K562 (cell line): ENCODE data around the gene B9D2. TPM values are rescaled to one million over a fixed set of nuclear protein-coding genes. Genes with fewer than 3 reads are reported as not detected.

Source experiments
- ARID3B ChIP-seq: fragments of 250-450 bp; sonication (Bioruptor Pico); IDR thresholded peaks from 2 replicates; pipeline ENCODE4 v1.4.0; 2020; ENCODE audit warnings: borderline replicate concordance
- EGR1 ChIP-seq: fragments of 450-650 bp; conservative IDR thresholded peaks from 2 replicates; pipeline ENCODE4 v1.6.1; 2017; ENCODE audit warnings: mild to moderate bottlenecking
- EP300 ChIP-seq: IDR thresholded peaks from 2 replicates; pipeline ENCODE4 v1.6.1; 2012; ENCODE audit warnings: low read length, improper control_type of control experiment
- FOXJ2 ChIP-seq: fragments of 200-800 bp; sonication (Bioruptor generic); IDR thresholded peaks from 2 replicates; pipeline ENCODE4 v1.6.1; 2016; ENCODE audit warnings: missing genetic modification characterization, missing compliant biosample characterization
- GATAD2B ChIP-seq: fragments of 450-650 bp; IDR thresholded peaks from 2 replicates; pipeline ENCODE4 v1.6.1; 2017; ENCODE audit warnings: mild to moderate bottlenecking, borderline replicate concordance
- LEF1 ChIP-seq: fragments of 450-650 bp; IDR thresholded peaks from 2 replicates; pipeline ENCODE4 v1.6.1; 2016; ENCODE audit warnings: mild to moderate bottlenecking
- MTA2 ChIP-seq: fragments of 450-650 bp; IDR thresholded peaks from 2 replicates; pipeline ENCODE4 v1.6.1; 2016; ENCODE audit warnings: low read depth
- POLR2B ChIP-seq: fragments of 450-650 bp; IDR thresholded peaks from 2 replicates; pipeline ENCODE4 v1.6.1; 2018; ENCODE audit warnings: low read depth; ENCODE audit not compliant: partially characterized antibody
- POLR3A ChIP-seq: IDR thresholded peaks from 2 replicates; pipeline ENCODE4 v1.6.1; 2011; ENCODE audit warnings: borderline replicate concordance, mild to moderate bottlenecking, moderate library complexity; ENCODE audit not compliant: insufficient read length, insufficient read depth; ENCODE audit errors: extremely low read depth
- PURB ChIP-seq: sonication (generic); formaldehyde crosslinking; IDR thresholded peaks from 2 replicates; pipeline ENCODE4 v1.9.0; 2021; ENCODE audit warnings: low read depth, mild to moderate bottlenecking, missing genetic modification reagents
- TAF1 ChIP-seq: IDR thresholded peaks from 2 replicates; pipeline ENCODE4 v1.6.1; 2011; ENCODE audit warnings: mild to moderate bottlenecking, low read length, moderate library complexity; ENCODE audit not compliant: insufficient read depth, control insufficient read depth, severe bottlenecking; ENCODE audit errors: extremely low read depth
- polyA plus RNA-seq, 8 experiments: library from polyadenylated mRNA; depleted of rRNA in 4 of 8; stranded (reverse) in 5 of 8; unstranded in 3 of 8; fragments of >200 nt; fragmentation: Nextera tagmentation in 2 of 8; fragmentation: Illumina TruSeq in 1 of 8; extraction: Ambion mirVana in 2 of 8; extraction: Trizol in 1 of 8; gene quantifications; 2 replicates each; pipeline versions ENCODE4 v1.2.1 to v1.2.3, GENCODE V29; 2011 to 2014; ENCODE audit warnings: inconsistent platforms in 1 of 8, missing spikeins in 1 of 8
- total RNA-seq, 7 experiments: library from RNA; depleted of rRNA in 6 of 7; stranded (reverse); fragments of >200 nt in 6 of 7; fragmentation: Illumina TruSeq in 2 of 7; extraction: Trizol in 2 of 7; gene quantifications; 2 replicates each; pipeline versions ENCODE4 v1.2.1 to v1.2.3, GENCODE V29; 2011 to 2021; ENCODE audit warnings: low replicate concordance in 1 of 7
- TF ChIP-seq, protein P1 (sequence below): fragments of 450-650 bp; conservative IDR thresholded peaks from 2 replicates; pipeline ENCODE4 v1.6.1; 2016; ENCODE audit warnings: missing genetic modification characterization, low read depth, mild to moderate bottlenecking, missing compliant biosample characterization, moderate library complexity
- TF ChIP-seq, protein P2 (sequence below), 2 experiments: IDR thresholded peaks; 2 replicates each; pipeline ENCODE4 v1.6.1; 2012; ENCODE audit warnings: improper control_type of control experiment in 2 of 2, low read depth in 2 of 2, low read length in 2 of 2, borderline replicate concordance in 1 of 2
- TF ChIP-seq, protein P3 (sequence below): sonication (generic); formaldehyde crosslinking; IDR thresholded peaks from 2 replicates; pipeline ENCODE4 v1.9.0; 2022; ENCODE audit warnings: mild to moderate bottlenecking, missing genetic modification reagents
- TF ChIP-seq, protein P4 (sequence below): fragments of 150-350 bp; IDR thresholded peaks from 2 replicates; pipeline ENCODE4 v1.6.1; 2014; ENCODE audit warnings: low read depth, mild to moderate bottlenecking, low read length, borderline replicate concordance

The B9D2 gene
- total and polyA plus RNA-seq, 9 of the 15 experiments (the other 6 are each of a cell fraction or from before 2014, with no cell fraction given) = 0.83 to 6.9 (median 2.8) TPM

- TF ChIP-seq, protein P1, sequence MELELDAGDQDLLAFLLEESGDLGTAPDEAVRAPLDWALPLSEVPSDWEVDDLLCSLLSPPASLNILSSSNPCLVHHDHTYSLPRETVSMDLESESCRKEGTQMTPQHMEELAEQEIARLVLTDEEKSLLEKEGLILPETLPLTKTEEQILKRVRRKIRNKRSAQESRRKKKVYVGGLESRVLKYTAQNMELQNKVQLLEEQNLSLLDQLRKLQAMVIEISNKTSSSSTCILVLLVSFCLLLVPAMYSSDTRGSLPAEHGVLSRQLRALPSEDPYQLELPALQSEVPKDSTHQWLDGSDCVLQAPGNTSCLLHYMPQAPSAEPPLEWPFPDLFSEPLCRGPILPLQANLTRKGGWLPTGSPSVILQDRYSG (tag) = no peak
- no peak for TF ChIP-seq LEF1
- peak; percentile 57 for TF ChIP-seq TAF1
- no peak for TF ChIP-seq ARID3B
- no peak for TF ChIP-seq MTA2
- TF ChIP-seq POLR3A = no peak
- 0 out of 2 replicates have a peak, but pooled peaks have one; percentile 23 for TF ChIP-seq EP300
- TF ChIP-seq, protein P2, sequence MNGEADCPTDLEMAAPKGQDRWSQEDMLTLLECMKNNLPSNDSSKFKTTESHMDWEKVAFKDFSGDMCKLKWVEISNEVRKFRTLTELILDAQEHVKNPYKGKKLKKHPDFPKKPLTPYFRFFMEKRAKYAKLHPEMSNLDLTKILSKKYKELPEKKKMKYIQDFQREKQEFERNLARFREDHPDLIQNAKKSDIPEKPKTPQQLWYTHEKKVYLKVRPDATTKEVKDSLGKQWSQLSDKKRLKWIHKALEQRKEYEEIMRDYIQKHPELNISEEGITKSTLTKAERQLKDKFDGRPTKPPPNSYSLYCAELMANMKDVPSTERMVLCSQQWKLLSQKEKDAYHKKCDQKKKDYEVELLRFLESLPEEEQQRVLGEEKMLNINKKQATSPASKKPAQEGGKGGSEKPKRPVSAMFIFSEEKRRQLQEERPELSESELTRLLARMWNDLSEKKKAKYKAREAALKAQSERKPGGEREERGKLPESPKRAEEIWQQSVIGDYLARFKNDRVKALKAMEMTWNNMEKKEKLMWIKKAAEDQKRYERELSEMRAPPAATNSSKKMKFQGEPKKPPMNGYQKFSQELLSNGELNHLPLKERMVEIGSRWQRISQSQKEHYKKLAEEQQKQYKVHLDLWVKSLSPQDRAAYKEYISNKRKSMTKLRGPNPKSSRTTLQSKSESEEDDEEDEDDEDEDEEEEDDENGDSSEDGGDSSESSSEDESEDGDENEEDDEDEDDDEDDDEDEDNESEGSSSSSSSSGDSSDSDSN (IDR thresholded peaks at IDR 0.05; ENCODE audit: borderline replicate concordance in 1 of 2, low read depth in 2 of 2, low read length in 2 of 2) = peak; percentile 81 to 93; a peak in 3 of 4 replicates
- no peak for TF ChIP-seq POLR2B
- TF ChIP-seq GATAD2B = peak; percentile 90
- TF ChIP-seq, protein P3, sequence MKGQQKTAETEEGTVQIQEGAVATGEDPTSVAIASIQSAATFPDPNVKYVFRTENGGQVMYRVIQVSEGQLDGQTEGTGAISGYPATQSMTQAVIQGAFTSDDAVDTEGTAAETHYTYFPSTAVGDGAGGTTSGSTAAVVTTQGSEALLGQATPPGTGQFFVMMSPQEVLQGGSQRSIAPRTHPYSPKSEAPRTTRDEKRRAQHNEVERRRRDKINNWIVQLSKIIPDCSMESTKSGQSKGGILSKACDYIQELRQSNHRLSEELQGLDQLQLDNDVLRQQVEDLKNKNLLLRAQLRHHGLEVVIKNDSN = no peak
- peak; percentile 96 for TF ChIP-seq EGR1
- TF ChIP-seq, protein P4, sequence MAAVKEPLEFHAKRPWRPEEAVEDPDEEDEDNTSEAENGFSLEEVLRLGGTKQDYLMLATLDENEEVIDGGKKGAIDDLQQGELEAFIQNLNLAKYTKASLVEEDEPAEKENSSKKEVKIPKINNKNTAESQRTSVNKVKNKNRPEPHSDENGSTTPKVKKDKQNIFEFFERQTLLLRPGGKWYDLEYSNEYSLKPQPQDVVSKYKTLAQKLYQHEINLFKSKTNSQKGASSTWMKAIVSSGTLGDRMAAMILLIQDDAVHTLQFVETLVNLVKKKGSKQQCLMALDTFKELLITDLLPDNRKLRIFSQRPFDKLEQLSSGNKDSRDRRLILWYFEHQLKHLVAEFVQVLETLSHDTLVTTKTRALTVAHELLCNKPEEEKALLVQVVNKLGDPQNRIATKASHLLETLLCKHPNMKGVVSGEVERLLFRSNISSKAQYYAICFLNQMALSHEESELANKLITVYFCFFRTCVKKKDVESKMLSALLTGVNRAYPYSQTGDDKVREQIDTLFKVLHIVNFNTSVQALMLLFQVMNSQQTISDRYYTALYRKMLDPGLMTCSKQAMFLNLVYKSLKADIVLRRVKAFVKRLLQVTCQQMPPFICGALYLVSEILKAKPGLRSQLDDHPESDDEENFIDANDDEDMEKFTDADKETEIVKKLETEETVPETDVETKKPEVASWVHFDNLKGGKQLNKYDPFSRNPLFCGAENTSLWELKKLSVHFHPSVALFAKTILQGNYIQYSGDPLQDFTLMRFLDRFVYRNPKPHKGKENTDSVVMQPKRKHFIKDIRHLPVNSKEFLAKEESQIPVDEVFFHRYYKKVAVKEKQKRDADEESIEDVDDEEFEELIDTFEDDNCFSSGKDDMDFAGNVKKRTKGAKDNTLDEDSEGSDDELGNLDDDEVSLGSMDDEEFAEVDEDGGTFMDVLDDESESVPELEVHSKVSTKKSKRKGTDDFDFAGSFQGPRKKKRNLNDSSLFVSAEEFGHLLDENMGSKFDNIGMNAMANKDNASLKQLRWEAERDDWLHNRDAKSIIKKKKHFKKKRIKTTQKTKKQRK = no peak
- no peak for TF ChIP-seq PURB
- TF ChIP-seq FOXJ2 (tag) = no peak
Measured at GRCh38 chr19:41353466-41354342, 10.2 kb downstream of the B9D2 start, which contains the start of gene TGFB1 (continued).
